CD14-positive monocyte (primary cell): ENCODE data around the gene KSR2. TPM values are rescaled to one million over a fixed set of nuclear protein-coding genes. Genes with fewer than 3 reads are reported as not detected.
A peak's percentile ranks its signal among the peaks of the same experiment; 100 is the strongest.

Experiments
- DNase-seq, 3 donors: peaks; one replicate each; pipeline ENCODE4 v3.0.0-alpha.2; 2011 to 2022
- H2AFZ ChIP-seq: 2 replicates; pipeline ENCODE4 v1.6.0; 2012; ENCODE audit warnings: mild to moderate bottlenecking, low read depth, low read length, inconsistent platforms; ENCODE audit not compliant: insufficient read depth, poor library complexity, severe bottlenecking
- H3K27ac ChIP-seq, 2 donors: 1 replicate in 1 of 2; 2 replicates in 1 of 2; pipeline ENCODE4 v1.5.1; 2012 to 2013; ENCODE audit warnings: low read length in 2 of 2, control low read depth in 1 of 2, inconsistent platforms in 1 of 2, low read depth in 1 of 2, mild to moderate bottlenecking in 1 of 2
- H3K27me3 ChIP-seq, 2 donors: one replicate each; pipeline versions ENCODE4 v1.6.0 to v1.6.1; 2011 to 2013; ENCODE audit warnings: low read length in 2 of 2; ENCODE audit not compliant: control insufficient read depth in 2 of 2, insufficient read depth in 2 of 2
- H3K36me3 ChIP-seq, 2 donors: replicated peaks in 1 of 2; 1 replicate in 1 of 2; 2 replicates in 1 of 2; pipeline versions ENCODE4 v1.5.1 to v1.6.1; 2012 to 2013; ENCODE audit warnings: low read length in 2 of 2, control low read depth in 1 of 2, inconsistent platforms in 1 of 2, mild to moderate bottlenecking in 1 of 2; ENCODE audit not compliant: insufficient read depth in 2 of 2, control insufficient read depth in 1 of 2
- H3K4me1 ChIP-seq, 2 donors: 1 replicate in 1 of 2; 2 replicates in 1 of 2; pipeline versions ENCODE4 v1.5.1 to v1.6.1; 2012 to 2013; ENCODE audit warnings: low read length in 2 of 2, control low read depth in 1 of 2, inconsistent platforms in 1 of 2, mild to moderate bottlenecking in 1 of 2, moderate library complexity in 1 of 2; ENCODE audit not compliant: insufficient read depth in 2 of 2, control insufficient read depth in 1 of 2
- H3K4me2 ChIP-seq: replicated peaks from 2 replicates; pipeline ENCODE3; 2012; ENCODE audit warnings: low read length, moderate library complexity, mild to moderate bottlenecking; ENCODE audit not compliant: poor library complexity, severe bottlenecking; ENCODE audit errors: extremely low read depth
- H3K4me3 ChIP-seq, 3 experiments: fragments of 200-600 bp in 1 of 3; sonication (generic) in 1 of 3; replicated peaks in 1 of 3; 1 replicate in 2 of 3; 2 replicates in 1 of 3; pipeline ENCODE4 v1.5.1; 2011 to 2013; ENCODE audit warnings: low read length in 3 of 3, mild to moderate bottlenecking in 3 of 3, control low read depth in 2 of 3, low read depth in 2 of 3, inconsistent platforms in 1 of 3, moderate library complexity in 1 of 3
- H3K79me2 ChIP-seq: 2 replicates; pipeline ENCODE4 v1.6.0; 2012; ENCODE audit warnings: mild to moderate bottlenecking, control low read depth, inconsistent platforms, low read length, moderate library complexity; ENCODE audit not compliant: insufficient read depth
- H3K9ac ChIP-seq: 2 replicates; pipeline ENCODE4 v1.6.0; 2017; ENCODE audit warnings: low read length, mild to moderate bottlenecking; ENCODE audit not compliant: insufficient read depth, poor library complexity, severe bottlenecking
- H3K9me3 ChIP-seq, 2 donors: replicated peaks in 1 of 2; 1 replicate in 1 of 2; 2 replicates in 1 of 2; pipeline versions ENCODE4 v1.5.1 to v1.6.1; 2012 to 2013; ENCODE audit warnings: low read length in 2 of 2, control low read depth in 1 of 2; ENCODE audit not compliant: control insufficient read depth in 1 of 2, insufficient read depth in 1 of 2
- H4K20me1 ChIP-seq: 2 replicates; pipeline ENCODE4 v1.6.0; 2012; ENCODE audit warnings: mild to moderate bottlenecking, low read length, control low read depth, moderate library complexity; ENCODE audit not compliant: insufficient read depth
- H3K27ac Mint-ChIP-seq, 7 donors: one replicate each; pipeline ENCODE4 v1.8.0; 2020; ENCODE audit warnings: mild to moderate bottlenecking in 7 of 7, mixed read lengths in 7 of 7, moderate library complexity in 6 of 7, inconsistent platforms in 2 of 7
- H3K27me3 Mint-ChIP-seq, 3 donors: one replicate each; pipeline ENCODE4 v1.8.0; 2021 to 2022; ENCODE audit warnings: low read depth in 3 of 3, mild to moderate bottlenecking in 3 of 3, mixed read lengths in 3 of 3, moderate library complexity in 3 of 3, inconsistent platforms in 1 of 3
- H3K36me3 Mint-ChIP-seq, 2 donors: one replicate each; pipeline ENCODE4 v1.8.0; 2020; ENCODE audit warnings: mixed read lengths in 2 of 2, inconsistent platforms in 1 of 2, mild to moderate bottlenecking in 1 of 2
- H3K4me1 Mint-ChIP-seq: one replicate; pipeline ENCODE4 v1.8.0; 2020; ENCODE audit warnings: mild to moderate bottlenecking, mixed read lengths
- H3K4me3 Mint-ChIP-seq, 2 donors: one replicate each; pipeline ENCODE4 v1.8.0; 2020; ENCODE audit warnings: mild to moderate bottlenecking in 2 of 2, mixed read lengths in 2 of 2, moderate library complexity in 1 of 2
- H3K9me3 Mint-ChIP-seq, 7 donors: one replicate each; pipeline ENCODE4 v1.8.0; 2020 to 2022; ENCODE audit warnings: mixed read lengths in 7 of 7, mild to moderate bottlenecking in 6 of 7, moderate library complexity in 6 of 7, inconsistent platforms in 2 of 7
- WGBS: methylation state at CpG from one replicate; pipeline ENCODE4 v1.1.5; 2013; ENCODE audit warnings: missing lambda C conversion rate; ENCODE audit not compliant: insufficient coverage; 5-methylcytosine and 5-hydroxymethylcytosine counted together
- intact Hi-C, 2 donors: fragments of 100-400 bp; cut with micrococcal nuclease; formaldehyde crosslinking; loops; one replicate each; pipeline versions ENCODE4 v1.15.0 to v1.15.1; 2023
- polyA plus RNA-seq, 3 donors: library from polyadenylated mRNA; depleted of rRNA in 1 of 3; unstranded in 2 of 3; stranded (reverse) in 1 of 3; fragments of 300-500 nt in 2 of 3; fragments of >200 nt in 1 of 3; fragmentation: Illumina TruSeq in 2 of 3; gene quantifications; 1 replicate in 2 of 3; 2 replicates in 1 of 3; pipeline ENCODE4 v1.2.3, GENCODE V29; 2012 to 2021
- TF ChIP-seq, protein P1 (sequence below): fragments of 200-600 bp; IDR thresholded peaks from one replicate; pipeline ENCODE4 v1.8.0; 2022; ENCODE audit warnings: antibody characterized with exemption, mild to moderate bottlenecking

KSR2 gene
- polyA plus RNA-seq, 3 donors, result not detected

DNA sequence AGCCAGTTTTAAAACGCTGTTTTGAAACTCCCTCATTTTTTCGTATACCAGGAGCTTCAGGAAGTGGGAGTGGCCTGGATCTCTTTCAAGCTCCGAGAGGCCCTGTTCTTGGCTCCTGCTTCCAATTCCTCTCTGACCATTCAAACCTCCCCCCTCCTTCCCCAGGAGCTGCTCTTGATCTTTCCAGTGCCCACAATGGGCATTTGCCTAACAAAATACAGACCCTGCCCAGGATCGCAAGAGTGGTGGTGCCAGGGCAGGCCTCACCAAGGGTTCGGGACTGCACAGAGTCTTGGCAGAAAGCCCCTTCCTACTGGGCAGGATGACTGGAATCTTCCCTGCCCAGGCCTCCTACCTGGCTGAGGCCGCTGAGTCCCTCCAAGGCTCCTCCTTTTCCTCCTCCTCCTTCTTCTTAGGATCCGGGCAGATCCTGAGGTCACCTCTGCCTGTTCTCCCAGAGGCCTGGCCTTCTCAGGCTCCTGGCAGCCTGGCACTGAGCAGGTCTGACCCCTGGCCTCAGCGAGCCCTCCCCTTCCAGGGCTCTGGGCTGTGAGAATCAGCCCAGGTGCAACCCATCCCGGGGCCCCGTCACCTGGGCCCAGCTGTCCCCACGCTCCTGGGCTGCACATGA, 560.5 kb downstream of the KSR2 start:
- intact Hi-C loops, result no loop called here

DNA sequence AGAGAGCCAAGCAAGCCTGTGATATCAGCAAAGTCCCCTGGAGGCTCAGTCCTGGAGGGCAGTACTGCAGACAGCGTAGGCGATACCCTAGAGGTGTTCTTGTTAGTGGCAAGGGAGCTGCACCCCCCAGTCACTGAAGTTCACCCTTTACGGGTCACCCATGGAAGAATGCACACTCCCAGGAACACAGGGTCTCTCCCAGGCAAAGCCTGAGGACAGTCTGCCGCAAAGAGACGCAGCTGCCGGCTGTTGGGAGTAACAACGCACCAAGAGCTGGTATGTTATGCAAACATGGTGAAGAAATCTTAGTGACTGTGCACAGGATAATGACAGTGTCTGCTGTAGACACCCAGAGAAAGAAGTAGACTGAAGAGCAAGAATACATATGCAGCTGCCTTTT, 563.9 kb downstream of the KSR2 start:
- H3K27me3 ChIP-seq, result no peaks in the 10 kb centered on the region
- TF ChIP-seq, protein P1, sequence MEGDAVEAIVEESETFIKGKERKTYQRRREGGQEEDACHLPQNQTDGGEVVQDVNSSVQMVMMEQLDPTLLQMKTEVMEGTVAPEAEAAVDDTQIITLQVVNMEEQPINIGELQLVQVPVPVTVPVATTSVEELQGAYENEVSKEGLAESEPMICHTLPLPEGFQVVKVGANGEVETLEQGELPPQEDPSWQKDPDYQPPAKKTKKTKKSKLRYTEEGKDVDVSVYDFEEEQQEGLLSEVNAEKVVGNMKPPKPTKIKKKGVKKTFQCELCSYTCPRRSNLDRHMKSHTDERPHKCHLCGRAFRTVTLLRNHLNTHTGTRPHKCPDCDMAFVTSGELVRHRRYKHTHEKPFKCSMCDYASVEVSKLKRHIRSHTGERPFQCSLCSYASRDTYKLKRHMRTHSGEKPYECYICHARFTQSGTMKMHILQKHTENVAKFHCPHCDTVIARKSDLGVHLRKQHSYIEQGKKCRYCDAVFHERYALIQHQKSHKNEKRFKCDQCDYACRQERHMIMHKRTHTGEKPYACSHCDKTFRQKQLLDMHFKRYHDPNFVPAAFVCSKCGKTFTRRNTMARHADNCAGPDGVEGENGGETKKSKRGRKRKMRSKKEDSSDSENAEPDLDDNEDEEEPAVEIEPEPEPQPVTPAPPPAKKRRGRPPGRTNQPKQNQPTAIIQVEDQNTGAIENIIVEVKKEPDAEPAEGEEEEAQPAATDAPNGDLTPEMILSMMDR, result no peak
- DNase-seq, result peak; percentile 11 to 19 (median 17)
- H3K9me3 Mint-ChIP-seq, result peaks cover 0 to 12% (median 7%) of the 10 kb centered on the region in 7 donors
- no peaks in the 10 kb centered on the region for H3K36me3 ChIP-seq
- H3K27ac ChIP-seq, result peak overlapping the region in 1 of 2 donors; percentile 33
- peaks cover 2 to 9% (median 6%) of the 10 kb centered on the region in 3 donors for H3K27me3 Mint-ChIP-seq
- intact Hi-C loops, result no loop called here
- peak overlapping the region in 6 of 7 donors; percentile 2 to 93 (median 86) for H3K27ac Mint-ChIP-seq
- H3K4me2 ChIP-seq, result peak overlapping the region; percentile 25
- 82% methylated on average over 4 of the region's 7 CpGs for WGBS
- no peaks in the 10 kb centered on the region for H3K79me2 ChIP-seq
- H2AFZ ChIP-seq, result no peak overlapping the region
- no peaks in the 10 kb centered on the region for H4K20me1 ChIP-seq
- peak overlapping the region in 1 of 2 donors; percentile 47 for H3K4me3 Mint-ChIP-seq
- H3K36me3 Mint-ChIP-seq, result no peaks in the 10 kb centered on the region
- peaks cover 6 to 7% of the 10 kb centered on the region in 2 donors for H3K9me3 ChIP-seq
- H3K4me1 ChIP-seq, result peaks cover 5 to 11% of the 10 kb centered on the region in 2 donors
- no peak overlapping the region for H3K9ac ChIP-seq
- H3K4me3 ChIP-seq, result no peak overlapping the region
- peaks cover 18% of the 10 kb centered on the region for H3K4me1 Mint-ChIP-seq

More for the DNA sequence above, 560.5 kb downstream of the KSR2 start:
- H3K4me1 ChIP-seq, result peaks cover 3 to 11% of the 10 kb centered on the region in 2 donors
- peaks cover 6 to 7% of the 10 kb centered on the region in 2 donors for H3K9me3 ChIP-seq
- Mint-ChIP-seq H3K27ac (no peak overlapping the region), H3K9me3 (peaks cover 0 to 10% (median 7%) of the 10 kb centered on the region in 7 donors), H3K4me3 (peak overlapping the region in 1 of 2 donors; percentile 44), H3K36me3 (no peaks in the 10 kb centered on the region), H3K27me3 (peaks cover 2 to 11% (median 10%) of the 10 kb centered on the region in 3 donors), H3K4me1 (peaks cover 13% of the 10 kb centered on the region)
- DNase-seq, result no peak
- H3K36me3 ChIP-seq, result no peaks in the 10 kb centered on the region
- H3K4me3 ChIP-seq, result no peak overlapping the region
- no peak overlapping the region for H3K4me2 ChIP-seq
- WGBS, result 57% methylated on average over 11 of the region's 11 CpGs
- H3K27ac ChIP-seq, result no peak overlapping the region
- no peaks in the 10 kb centered on the region for H3K79me2 ChIP-seq
- no peaks in the 10 kb centered on the region for H3K27me3 ChIP-seq
- no peak overlapping the region for H3K9ac ChIP-seq
- no peaks in the 10 kb centered on the region for H4K20me1 ChIP-seq
- H2AFZ ChIP-seq, result no peak overlapping the region
- TF ChIP-seq, protein P1, result no peak
